LoVo (cell line): Measurements from ENCODE around the gene SFTPD.

Experiments used
- DNase-seq: peaks from one replicate; pipeline ENCODE4 v3.0.0-alpha.2; 2016; ENCODE audit warnings: low spot score

Gene SFTPD

DNA sequence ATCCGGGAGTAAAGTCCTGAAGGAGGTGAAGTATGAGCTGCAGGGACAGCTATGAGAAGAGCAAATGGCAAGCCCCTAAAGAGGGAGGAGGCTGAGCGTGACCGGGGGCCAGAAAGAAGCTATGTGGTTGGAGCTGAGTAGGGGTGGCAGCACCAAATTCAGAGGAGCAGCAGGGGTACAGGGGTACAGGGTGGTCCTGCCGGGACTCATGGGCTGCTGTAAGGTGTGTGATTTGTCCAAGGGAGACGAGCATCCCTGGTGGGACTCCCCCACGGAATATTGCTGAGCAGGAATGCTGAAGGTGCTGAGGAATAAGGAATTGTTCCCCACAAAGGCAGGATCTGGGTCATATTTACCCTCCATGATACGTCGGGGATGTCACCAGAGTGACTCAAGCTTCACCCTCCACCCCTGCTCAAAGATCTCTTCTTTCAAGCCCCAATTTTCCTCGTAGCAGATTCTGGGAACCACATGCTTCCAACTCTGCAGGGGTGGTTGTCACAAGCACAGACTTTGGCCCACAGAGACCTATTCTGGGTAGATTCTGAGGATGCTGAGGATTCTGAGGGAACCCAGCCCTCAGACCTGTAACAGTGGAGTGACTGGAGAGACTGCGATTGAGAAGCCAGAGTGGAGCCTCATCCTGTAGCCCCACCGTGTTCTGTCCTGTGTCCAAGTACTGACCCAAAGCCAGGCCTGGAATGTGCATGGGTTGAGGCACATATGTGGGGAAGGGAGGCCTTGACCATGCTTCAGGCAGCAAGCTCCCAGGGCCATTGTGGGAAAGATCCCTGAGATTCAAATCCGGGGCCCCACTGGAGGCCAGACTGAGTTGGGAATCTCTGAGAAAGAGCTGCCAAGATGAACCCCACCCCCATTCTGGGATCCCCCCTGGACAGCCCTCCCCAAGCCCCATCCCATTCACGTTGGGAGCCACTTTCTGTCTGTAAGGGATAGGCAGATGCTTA lies 4.2 kb downstream of the SFTPD start:
- DNase-seq: no peak

DNA sequence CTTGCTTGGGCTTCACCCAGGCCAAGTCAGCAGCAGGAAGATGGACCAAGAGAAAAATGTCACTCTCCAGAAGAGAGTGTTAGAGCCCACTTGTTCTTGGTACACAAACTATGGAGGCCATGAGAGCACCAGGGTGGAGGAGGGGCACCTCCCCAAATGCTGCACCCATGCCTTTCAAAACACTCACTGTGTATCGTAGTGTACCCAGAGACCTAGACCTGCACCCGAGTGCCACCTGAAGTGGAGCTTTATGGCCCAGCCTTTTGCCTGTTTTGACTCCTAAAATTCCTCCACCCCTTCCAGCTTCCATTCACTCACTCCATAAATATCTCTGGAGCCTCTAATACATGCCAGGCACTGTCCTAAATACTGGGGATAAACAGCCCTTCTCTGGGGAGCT lies 5.0 kb downstream of the SFTPD start:
- no peak for DNase-seq

DNA sequence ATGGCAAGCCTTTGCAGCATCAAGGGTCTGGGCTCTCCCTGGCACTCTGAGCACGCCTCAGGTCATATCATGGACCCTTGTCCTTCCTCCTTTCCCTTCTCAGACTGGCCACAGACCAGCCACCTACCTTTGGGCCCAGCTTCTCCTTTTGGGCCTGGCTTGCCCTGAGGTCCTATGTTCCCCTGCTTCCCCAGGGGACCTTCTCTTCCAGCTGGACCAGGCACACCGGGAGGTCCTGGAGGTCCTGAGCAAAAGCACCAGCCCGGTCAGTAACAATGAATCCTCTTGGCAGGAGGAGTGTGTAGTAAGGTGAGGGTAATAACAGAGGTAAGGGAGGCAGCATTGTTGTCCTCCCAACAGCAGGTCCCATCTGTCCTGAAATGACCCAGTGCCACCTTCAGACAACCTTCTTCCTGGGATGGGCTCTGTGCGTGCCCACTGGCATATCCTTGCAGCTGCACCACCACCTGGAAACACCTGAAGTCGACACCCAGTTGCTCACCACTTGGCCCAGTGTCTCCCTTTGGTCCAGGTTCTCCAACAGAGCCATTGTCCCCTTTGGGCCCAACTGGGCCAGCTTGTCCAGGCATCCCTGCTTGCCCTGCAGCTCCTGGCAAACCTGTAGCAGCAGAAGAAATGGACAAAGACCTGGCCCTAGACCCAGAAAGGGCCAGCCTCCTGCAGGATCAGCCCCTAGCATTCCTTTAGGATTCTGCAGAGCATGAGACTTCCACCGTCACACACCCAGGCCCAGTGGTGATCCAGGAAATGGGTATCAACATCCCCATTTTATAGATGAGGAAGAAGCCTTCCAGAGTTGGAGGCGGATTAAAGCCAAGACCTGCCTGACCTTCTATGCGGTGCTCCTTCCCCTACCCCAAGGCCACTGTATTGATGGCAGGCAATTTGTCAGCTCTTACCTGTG lies 6.4 kb downstream of the SFTPD start:
- DNase-seq: no peak

DNA sequence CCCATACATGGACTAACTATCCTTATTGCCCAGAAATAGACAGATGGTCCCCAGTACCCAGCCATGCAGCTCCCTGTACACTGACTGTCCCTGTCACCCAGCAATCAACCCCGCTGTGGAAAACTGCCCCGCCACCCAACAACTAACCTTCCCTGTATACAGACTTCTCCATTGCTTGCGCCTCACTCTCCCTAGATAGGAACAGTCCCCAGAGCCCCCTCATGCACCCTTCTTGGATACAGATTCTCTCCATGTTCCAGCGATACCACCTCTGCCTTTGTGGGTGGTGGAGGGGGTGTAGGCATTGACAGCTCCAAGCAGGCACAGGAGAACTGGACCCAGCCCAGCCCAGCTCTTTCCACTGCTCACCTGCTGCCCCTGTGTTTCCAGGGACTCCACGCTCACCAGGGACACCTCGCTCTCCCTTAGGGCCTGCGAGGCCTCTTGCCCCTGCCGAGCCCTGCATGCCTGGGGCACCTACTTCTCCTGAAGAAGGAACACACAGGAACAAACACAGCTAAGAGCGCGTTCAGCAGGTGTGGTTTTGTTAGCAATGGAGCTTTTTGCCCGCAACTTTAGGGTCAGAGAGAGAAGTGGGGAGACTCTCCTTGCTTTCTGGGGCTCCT lies 7.2 kb downstream of the SFTPD start:
- DNase-seq: no peak

DNA sequence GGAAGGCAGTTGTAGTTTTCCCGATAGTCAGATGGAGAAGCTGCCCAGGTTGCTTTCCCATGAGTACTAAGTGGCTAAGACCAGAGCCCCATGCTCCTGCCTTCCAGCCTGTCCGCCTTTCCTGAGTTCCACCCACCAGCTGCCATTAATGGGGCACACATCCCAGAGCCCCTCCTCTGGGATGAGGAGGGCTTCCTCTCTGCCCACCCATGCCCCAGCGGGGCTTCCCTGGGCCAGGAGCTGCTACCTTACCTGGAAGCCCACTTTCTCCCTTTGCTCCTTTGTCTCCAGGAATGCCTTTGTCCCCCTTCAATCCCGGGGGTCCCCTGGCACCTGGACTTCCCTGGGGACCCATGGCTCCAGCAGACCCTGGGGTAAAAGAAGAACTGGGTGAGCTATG lies 7.8 kb downstream of the SFTPD start:
- no peak for DNase-seq

DNA sequence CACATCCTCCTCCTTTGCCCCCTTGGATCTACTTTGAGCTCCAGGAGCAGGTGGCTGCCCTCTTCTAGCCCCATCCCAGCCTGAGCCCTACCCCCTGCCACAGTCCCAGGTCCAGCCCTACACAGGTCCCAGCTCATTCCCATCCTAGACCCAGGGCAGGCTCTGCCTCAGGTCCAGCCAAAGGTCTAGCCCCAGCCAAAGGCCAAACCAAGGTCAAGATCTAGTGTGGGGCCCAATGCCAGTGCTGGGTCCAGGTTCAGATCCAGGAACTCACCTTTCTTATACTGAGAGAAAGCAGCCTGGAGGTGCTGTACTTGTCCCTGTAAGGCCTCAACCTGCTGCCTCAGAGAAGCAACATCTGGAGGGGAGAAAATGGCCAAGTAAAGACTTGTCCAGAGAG lies 8.5 kb downstream of the SFTPD start:
- no peak for DNase-seq

DNA sequence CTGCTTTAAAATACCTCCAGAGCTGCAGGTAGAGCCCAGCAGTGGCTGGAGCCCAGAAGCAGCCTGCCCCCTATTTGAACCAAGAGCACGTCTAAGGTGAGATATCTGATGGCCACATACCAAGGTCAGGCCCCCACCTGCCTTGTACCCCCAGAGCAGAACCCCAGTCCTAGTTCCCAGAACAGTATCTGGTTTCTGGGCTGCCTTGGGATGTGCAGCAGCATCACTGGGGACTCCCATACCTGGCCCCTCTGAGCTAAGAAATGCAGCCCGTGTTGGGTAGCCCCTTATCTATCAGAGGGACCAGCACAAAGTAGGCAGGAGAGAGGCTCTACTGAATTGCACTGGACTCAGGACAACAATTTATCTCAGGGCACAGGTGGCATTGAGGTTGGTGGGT lies 8.9 kb downstream of the SFTPD start:
- DNase-seq: no peak

DNA sequence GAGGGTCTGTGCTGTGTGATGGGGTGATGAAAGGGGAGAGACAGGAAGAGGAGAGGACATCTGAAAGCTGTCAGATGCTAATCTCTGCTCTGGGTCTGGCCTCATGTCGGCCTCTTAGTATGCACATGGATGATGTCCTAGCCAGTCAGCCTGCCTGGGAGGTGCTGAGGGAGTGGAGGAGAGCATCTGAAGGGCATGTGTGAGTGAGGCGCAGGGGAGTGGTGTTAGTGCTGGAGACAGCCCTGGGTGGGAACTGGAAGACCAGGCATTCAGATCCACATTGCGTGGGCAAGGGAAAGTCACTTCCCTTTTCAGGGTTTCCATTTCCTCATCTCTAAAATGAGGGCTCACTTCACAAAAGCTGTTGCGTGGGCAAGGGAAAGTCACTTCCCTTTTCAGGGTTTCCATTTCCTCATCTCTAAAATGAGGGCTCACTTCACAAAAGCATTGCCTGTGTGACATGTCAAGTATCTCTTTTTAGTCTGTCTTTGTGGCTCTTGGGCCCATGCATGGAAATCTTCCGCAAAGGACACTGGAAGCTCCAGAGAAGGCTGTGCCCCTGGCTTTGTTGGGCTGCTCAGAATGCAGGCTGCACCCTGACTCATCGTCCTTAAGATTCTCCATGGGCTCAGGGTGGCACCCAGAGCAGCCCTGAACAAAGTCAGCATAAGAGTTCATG lies 10.0 kb downstream of the SFTPD start:
- DNase-seq: no peak

DNA sequence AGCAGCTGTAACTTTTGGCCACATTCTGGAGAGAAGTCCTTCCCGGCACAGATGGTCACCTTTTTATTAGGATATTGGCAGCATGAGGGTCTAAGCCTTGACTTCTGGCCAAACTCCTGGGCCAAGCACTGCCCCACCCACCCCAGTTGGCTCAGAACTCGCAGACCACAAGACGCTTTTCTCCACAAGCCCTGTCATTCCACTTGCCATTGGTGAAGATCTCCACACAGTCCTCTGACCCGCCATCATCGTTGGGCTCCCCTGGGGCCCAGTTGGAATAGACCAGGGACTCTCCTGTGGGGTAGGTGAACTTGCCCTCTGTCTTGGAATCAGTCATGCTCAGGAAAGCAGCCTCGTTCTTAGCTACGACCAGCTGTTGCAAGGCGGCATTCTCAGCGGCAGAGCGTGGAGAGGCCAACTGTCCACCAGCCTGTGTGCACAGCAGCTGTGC lies 11.2 kb downstream of the SFTPD start:
- no peak for DNase-seq

DNA sequence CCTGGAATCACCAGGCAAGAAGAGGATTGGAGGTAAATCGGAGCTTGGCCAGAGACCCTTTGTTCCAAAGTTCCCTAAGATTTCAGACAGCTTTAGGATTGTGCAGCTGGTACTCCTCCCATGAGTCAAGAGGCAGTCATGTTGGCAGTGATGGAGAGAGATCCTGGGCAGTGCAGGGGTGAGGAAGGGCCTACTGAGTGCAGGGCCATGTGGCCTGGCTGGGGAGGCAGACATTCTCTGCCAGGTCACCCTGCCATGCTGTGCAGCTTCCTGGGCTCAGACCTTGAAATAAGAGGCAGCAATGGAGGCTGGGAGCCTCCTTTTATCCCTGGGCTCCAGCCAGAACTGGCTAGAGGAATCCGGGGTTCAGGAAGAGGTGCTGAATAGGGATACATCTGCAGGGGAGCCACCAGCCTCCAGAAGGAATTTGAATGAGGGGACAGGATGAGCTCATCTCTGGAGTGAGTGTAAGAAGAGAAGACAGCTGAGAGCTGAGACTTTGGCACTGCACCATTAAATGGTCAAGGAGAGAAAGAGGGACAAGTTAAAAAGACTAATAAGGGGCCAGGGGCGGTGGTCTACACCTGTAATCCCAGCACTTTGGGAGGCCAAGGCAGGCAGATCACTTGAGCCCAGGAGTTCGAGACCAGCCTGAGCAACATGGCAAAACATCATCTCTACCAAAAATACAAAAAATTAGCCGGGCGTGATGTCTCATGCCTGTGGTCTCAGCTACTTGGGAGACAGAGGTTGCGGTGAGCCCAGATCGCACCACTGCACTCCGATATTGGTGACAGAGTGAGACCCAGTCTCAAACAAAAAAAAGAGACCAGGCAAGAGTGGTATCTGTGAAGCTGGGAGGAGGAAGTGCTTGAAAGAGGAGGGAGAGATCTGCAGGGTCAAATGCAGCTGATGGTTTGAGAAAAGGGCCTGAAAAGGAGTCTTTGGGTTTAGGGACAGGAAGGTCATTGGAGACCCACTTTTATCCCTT lies 12.0 kb downstream of the SFTPD start:
- no peak for DNase-seq

DNA sequence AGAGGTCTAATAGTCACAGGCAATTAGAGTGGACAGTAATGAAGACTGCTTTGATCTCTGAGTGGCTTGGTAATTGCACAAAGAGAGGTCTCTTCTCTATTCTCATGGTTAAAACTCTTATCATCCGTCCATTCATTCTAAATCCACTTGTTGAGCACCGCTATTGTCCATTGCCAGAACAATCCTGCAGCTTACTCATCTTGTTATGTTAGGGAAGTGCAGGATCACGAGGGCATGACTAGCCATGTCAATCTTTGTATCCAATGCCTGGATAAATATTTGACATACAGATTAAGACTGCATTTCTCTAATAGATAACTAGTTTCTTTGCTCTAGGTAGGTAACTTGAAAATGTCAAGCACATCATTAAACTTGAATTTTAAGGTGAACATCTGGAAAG lies 14.9 kb downstream of the SFTPD start:
- DNase-seq: no peak

DNA sequence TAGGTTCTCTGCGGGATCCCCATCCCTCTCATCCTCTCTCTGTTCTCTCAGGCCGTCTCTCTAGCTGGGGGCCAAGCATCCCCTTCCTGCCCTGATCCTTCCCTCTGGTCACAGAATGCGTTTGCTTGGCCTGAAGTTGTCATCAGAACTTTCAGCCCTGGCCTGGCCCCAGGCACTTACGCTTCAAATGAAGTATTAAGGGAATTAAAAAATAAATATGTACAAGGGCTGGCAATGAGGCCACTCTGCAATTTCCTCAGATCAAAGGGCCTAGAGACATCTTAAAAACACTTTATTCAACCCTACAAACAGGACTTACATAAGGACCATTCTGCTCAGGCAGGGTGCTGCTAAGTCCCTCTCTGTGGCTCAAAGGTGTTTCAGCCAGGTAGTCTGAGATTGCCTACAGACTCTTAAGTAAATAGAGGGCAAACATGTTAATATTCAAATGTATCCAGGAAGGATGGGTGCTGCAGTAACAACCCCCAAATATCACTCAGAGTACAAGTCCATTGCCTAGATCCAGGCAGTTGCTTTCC lies 16.0 kb downstream of the SFTPD start:
- DNase-seq: no peak

DNA sequence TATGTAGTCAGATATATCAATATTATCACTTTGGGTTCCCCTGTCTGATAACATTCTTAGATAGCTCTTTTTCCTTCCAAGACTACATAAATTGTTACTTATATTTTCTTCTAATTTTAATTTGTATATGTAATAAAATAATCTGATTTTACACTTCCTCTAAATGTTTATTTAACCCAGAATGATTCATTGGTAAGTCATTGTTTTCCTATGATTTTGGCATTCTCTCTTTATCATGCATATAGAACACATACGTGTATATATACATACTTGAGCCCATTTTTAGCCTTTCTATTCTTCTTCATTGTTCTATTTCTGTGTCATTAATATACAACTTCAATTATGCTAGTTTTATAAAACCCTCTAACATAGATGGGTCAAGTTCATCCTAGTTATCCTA lies 16.6 kb downstream of the SFTPD start:
- DNase-seq: no peak

DNA sequence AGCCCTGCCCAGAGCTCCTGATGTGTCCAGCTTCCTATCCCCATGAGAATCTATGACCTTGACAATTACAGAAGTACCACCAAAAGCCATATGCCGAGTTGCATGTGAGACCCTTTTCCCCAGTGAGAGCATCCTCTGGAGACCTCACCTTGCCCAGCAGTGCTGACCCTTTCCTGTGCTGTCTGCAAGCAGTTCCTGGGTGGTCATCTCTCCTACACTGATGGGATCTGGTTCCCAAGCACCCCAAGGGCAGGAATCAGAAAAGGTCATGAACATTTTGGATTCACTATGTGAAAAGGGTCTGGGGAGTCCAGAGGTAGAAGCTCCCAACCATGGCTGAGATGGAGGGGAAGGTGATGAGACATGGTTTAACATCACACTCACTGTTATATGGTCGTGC lies 18.2 kb downstream of the SFTPD start:
- DNase-seq: no peak

DNA sequence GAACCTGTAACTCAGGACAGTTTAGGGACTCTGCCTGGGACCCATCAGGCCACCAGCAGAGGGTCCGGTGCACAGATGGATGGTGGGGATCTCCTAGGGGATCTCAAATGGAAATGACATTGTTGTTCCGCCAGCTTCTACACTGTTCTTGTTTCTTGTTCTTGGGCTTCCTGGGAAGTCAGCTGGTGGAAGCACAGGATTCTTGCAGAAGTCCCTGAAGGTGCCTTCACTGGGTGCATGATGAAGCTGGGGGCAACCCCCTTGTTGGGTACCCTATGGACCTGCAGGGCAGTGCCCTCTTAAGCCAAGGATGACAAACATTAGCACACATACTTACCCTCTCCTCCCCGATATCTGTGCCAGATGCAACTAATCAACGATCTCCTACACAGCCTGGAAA lies 18.6 kb downstream of the SFTPD start:
- DNase-seq: no peak

DNA sequence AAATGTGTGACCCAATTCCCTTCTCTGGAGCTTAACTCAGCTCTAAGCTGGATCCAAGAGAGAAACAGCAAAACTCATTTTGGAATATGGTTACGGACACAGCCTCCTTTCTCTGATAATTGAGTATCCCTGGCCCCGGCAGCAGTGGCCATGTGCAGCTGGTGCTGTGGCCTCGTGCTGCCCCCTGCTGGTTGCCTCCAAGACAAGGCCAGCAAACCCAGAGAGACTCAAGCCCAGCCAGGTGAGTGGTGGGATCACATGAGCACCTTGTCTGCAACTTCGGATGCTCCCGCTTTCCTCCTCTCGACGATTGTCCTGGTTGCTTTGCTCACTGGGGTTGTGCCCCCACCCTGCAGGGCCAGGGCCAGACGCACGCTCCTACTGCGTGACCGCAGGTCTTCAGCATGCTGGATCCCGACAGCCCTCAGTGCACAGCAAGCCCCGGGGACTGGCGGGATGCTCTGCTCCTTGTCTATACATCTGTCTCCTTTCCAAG lies 19.4 kb downstream of the SFTPD start:
- peak; percentile 47 for DNase-seq

DNA sequence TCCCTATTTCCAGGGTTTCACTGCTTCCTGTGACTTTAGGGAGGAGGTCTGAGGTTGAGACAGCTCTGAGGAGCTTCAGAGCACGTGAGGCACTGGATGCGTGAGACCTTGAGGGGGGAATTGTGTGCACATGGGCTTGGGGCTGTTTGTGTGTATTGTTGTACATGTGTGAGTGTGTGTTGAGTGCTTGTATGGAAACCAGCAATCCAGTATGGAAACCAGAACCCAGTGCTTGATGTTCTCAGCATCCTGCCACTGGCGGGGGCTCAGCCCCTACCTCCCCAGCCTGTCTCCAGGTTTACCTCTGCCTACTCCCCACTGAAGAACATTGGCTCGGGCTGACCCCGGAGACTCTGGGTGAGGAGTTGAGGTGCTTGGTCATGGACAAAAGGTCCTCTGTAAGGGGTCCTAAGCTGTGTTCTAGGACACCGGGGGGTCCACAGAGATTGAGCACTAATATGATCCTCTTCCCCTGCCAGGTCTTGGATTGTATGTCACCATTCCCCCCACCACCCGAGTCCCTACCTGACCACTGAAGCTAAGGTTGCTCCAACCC lies 20.8 kb downstream of the SFTPD start:
- DNase-seq: no peak

DNA sequence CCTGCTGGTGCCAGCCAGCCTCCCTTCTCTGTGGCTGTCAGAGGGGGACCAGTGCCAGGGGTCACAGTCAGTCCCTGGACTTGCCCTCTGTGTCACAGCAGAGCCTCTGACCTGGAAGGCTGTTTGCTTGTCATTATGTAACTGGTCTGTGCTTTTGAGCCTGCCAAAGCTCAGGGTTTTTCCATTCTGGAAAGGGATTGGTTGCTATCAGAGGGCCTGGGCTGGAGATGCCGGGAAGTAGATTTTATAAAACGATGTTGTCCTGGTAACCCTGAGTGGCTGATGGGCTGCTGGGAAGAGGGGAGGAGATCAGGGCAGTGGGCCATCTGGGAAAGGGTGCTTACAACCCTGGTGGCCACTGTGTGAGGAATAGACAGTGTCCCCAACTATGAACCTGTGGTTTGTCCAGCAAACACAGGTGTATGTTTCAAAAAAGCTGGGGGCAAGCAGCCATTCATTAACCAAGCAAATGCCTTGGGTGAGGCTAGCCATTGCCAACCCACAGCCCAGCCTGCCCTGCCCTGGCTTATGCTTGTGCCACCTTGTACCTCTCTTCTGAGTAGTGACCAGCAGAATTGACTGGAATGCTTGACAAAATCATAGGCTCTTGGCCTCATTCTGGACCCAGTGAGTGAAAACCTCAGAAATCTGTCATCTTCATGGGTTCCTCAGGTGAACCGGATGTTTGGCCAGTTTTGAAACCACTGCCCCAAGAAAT lies 21.6 kb downstream of the SFTPD start:
- no peak for DNase-seq

DNA sequence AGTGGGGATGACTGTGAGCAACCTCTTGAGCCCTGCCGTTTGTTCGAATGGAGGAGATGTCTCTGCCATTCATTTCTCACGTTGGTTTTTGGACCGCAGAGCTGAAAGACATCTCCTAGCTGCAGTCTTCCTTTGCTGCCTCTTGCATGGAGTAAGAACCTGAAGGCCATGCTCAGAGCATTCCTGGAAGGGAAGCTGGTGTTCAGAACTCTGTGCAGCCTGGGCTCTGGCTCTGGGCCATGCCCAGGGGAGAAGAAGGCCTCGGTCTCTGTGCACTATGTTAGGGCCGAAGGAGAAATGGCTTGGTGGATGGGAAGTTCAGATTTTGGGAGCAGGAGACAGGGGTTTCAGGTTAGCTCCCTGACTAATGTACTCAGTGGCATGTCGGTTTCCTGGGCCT lies 22.9 kb downstream of the SFTPD start:
- no peak for DNase-seq
